IPS-20b (cell line): ENCODE data around the gene PDAP1.
A peak's percentile ranks its signal among the peaks of the same experiment; 100 is the strongest.
"Not testable (repeated sequence)": the region's sequence is repeated elsewhere in the genome, so short reads cannot be mapped to it uniquely, and the experiment has no call there.

Experiments used
- H3K27ac ChIP-seq: one replicate; pipeline ENCODE4 v1.5.1; 2013; ENCODE audit warnings: low read length
- H3K27me3 ChIP-seq: 2 replicates; pipeline ENCODE4 v1.6.1; 2013; ENCODE audit warnings: mild to moderate bottlenecking, low read length, inconsistent platforms; ENCODE audit not compliant: insufficient read depth
- H3K36me3 ChIP-seq: 2 replicates; pipeline ENCODE4 v1.6.1; 2013; ENCODE audit warnings: low read depth, mild to moderate bottlenecking, inconsistent platforms, low read length, moderate library complexity; ENCODE audit not compliant: insufficient read depth
- H3K4me1 ChIP-seq: 2 replicates; pipeline ENCODE4 v1.6.1; 2013; ENCODE audit warnings: mild to moderate bottlenecking, control low read depth, inconsistent platforms, low read length, moderate library complexity; ENCODE audit not compliant: insufficient read depth
- H3K4me3 ChIP-seq: 2 replicates; pipeline ENCODE4 v1.5.1; 2013; ENCODE audit warnings: mild to moderate bottlenecking, low read length, inconsistent platforms
- H3K9ac ChIP-seq: 2 replicates; pipeline ENCODE4 v1.6.1; 2013; ENCODE audit warnings: low read depth, mild to moderate bottlenecking, inconsistent platforms, low read length, moderate library complexity
- H3K9me3 ChIP-seq: 2 replicates; pipeline ENCODE4 v1.6.1; 2013; ENCODE audit warnings: mild to moderate bottlenecking, low read depth, low read length, inconsistent platforms; ENCODE audit not compliant: insufficient read depth

The PDAP1 gene

GRCh38 chr7:99446096-99446495 lies 37.7 kb upstream of the PDAP1 start:
- Histone ChIP-seq H3K9ac (no peak overlapping the region), H3K4me3 (no peak overlapping the region), H3K27ac (no peak overlapping the region), H3K4me1 (no peaks in the 10 kb centered on the region; the same call in 1 of the 2 replicates), H3K9me3 (no peaks in the 10 kb centered on the region), H3K27me3 (no peaks in the 10 kb centered on the region), H3K36me3 (peaks cover 97% of the 10 kb centered on the region)

- no peaks in the 10 kb centered on the region for H3K9me3 ChIP-seq
- H3K4me3 ChIP-seq: peak overlapping the region; percentile 98
- peaks cover 13% of the 10 kb centered on the region for H3K4me1 ChIP-seq
- peaks cover 43% of the 10 kb centered on the region for H3K36me3 ChIP-seq
- H3K27ac ChIP-seq: no peak overlapping the region
- H3K9ac ChIP-seq: no peak overlapping the region
- H3K27me3 ChIP-seq: no peaks in the 10 kb centered on the region
Observed at GRCh38 chr7:99440195-99440594, 31.8 kb upstream of the PDAP1 start.

- peaks cover 43% of the 10 kb centered on the region for H3K36me3 ChIP-seq
- H3K9ac ChIP-seq: peak within 1 kb of the TSS; percentile 89
- peak within 1 kb of the TSS; percentile 98 for H3K4me3 ChIP-seq
- no peaks in the 10 kb centered on the region for H3K9me3 ChIP-seq
- H3K27me3 ChIP-seq: no peaks in the 10 kb centered on the region
- peaks cover 13% of the 10 kb centered on the region for H3K4me1 ChIP-seq
- no peak within 1 kb of the TSS for H3K27ac ChIP-seq
Observed at GRCh38 chr7:99438573-99439480, 30.4 kb upstream of the PDAP1 start, which contains the start of the genes CPSF4 and PTCD1. TSS of gene CPSF4 (plus strand) at chr7:99438943. CDS start at chr7:99439083, 140 bp downstream. TSS of gene PTCD1 (minus strand) at chr7:99438798. CDS start at chr7:99435242, 3,556 bp downstream.

GRCh38 chr7:99437946-99438572 lies 29.7 kb upstream of the PDAP1 start:
- Histone ChIP-seq H3K27me3 (no peaks in the 10 kb centered on the region), H3K4me3 (peak overlapping the region; percentile 98), H3K9me3 (no peaks in the 10 kb centered on the region), H3K9ac (peak overlapping the region; percentile 89), H3K36me3 (peaks cover 43% of the 10 kb centered on the region), H3K4me1 (peaks cover 13% of the 10 kb centered on the region), H3K27ac (no peak overlapping the region)

- Histone ChIP-seq H3K9me3 (no peaks in the 10 kb centered on the region), H3K27ac (no peak overlapping the region), H3K4me3 (no peak overlapping the region), H3K36me3 (peaks cover 66% of the 10 kb centered on the region), H3K9ac (no peak overlapping the region), H3K27me3 (no peaks in the 10 kb centered on the region), H3K4me1 (0 out of 2 replicates have a peak, but pooled peaks cover 5% of the 10 kb centered on the region)
Observed at GRCh38 chr7:99433158-99433557, 24.8 kb upstream of the PDAP1 start.

- not testable (repeated sequence) for H3K9ac ChIP-seq
Observed at GRCh38 chr7:99431756-99432540, 23.6 kb upstream of the PDAP1 start.

GRCh38 chr7:99429756-99430155 lies 21.4 kb upstream of the PDAP1 start:
- Histone ChIP-seq H3K4me3 (no peak overlapping the region), H3K9ac (no peak overlapping the region), H3K4me1 (no peaks in the 10 kb centered on the region), H3K9me3 (no peaks in the 10 kb centered on the region), H3K27ac (no peak overlapping the region), H3K27me3 (no peaks in the 10 kb centered on the region), H3K36me3 (peaks cover 70% of the 10 kb centered on the region)

More at GRCh38 chr7:99431756-99432540, 23.6 kb upstream of the PDAP1 start:
- not testable (repeated sequence) for H3K4me1 ChIP-seq, H3K27me3 ChIP-seq, H3K4me3 ChIP-seq, H3K9me3 ChIP-seq, H3K27ac ChIP-seq
- peaks cover 66% of the 10 kb centered on the region for H3K36me3 ChIP-seq

GRCh38 chr7:99428972-99429566 lies 20.7 kb upstream of the PDAP1 start:
- H3K4me1 ChIP-seq: no peaks in the 10 kb centered on the region
- peaks cover 70% of the 10 kb centered on the region for H3K36me3 ChIP-seq
- H3K27ac ChIP-seq: no peak overlapping the region

GRCh38 chr7:99424932-99425730 lies 16.7 kb upstream of the PDAP1 start:
- no peaks in the 10 kb centered on the region for H3K9me3 ChIP-seq
- no peaks in the 10 kb centered on the region; the same call in 1 of the 2 replicates for H3K4me1 ChIP-seq
- no peak overlapping the region for H3K9ac ChIP-seq
- peaks cover 75% of the 10 kb centered on the region for H3K36me3 ChIP-seq
- no peak overlapping the region for H3K4me3 ChIP-seq
- H3K27ac ChIP-seq: no peak overlapping the region
- no peaks in the 10 kb centered on the region for H3K27me3 ChIP-seq

More at GRCh38 chr7:99428972-99429566, 20.7 kb upstream of the PDAP1 start:
- Histone ChIP-seq H3K4me3 (no peak overlapping the region), H3K9ac (no peak overlapping the region), H3K9me3 (no peaks in the 10 kb centered on the region), H3K27me3 (no peaks in the 10 kb centered on the region)

GRCh38 chr7:99422625-99423024 lies 14.2 kb upstream of the PDAP1 start:
- Histone ChIP-seq H3K27me3 (no peaks in the 10 kb centered on the region), H3K27ac (no peak overlapping the region), H3K9me3 (no peaks in the 10 kb centered on the region), H3K36me3 (peaks cover 81% of the 10 kb centered on the region), H3K9ac (no peak overlapping the region), H3K4me1 (no peaks in the 10 kb centered on the region; the same call in 1 of the 2 replicates), H3K4me3 (no peak overlapping the region)
